Endothelial cell of umbilical vein (primary cell): ENCODE measurements around the gene TBC1D7. TPM values are rescaled to one million over a fixed set of nuclear protein-coding genes. Genes with fewer than 3 reads are reported as not detected.

Experiments used
- BruUV-seq: library from RNA; stranded (reverse); fragments of 400-500 nt; replicated peaks from 2 replicates; lab custom pipeline; 2021; lab: Mats Ljungman, UMichigan
- CTCF ChIA-PET: fragments of 300-600, 350-600 bp; sonication (Branson Sonifier 250); formaldehyde crosslinking; loops from one replicate; lab custom pipeline; 2021; ENCODE audit warnings: antibody characterized with exemption, inconsistent platforms; lab: Charles Lee
- POLR2A ChIA-PET: fragments of 300-600, 350-600 bp; sonication (Branson Sonifier 250); formaldehyde crosslinking; loops from one replicate; lab custom pipeline; 2021; ENCODE audit warnings: antibody characterized with exemption, inconsistent platforms; lab: Charles Lee
- DNase-seq: peaks from one replicate; pipeline ENCODE4 v3.0.0-alpha.2; 2011; ENCODE audit warnings: low read depth, low spot score
- FAIRE-seq: peaks from 2 replicates; lab custom pipeline; 2011; peaks lifted over from hg19 to GRCh38; lab: Jason Lieb, UNC
- H2AFZ ChIP-seq: 2 replicates; pipeline ENCODE4 v1.6.0; 2012; ENCODE audit warnings: low read depth, low read length, control low read depth, inconsistent platforms
- H3K27ac ChIP-seq: 2 replicates; pipeline ENCODE4 v1.5.1; 2011; ENCODE audit warnings: low read depth, mild to moderate bottlenecking, control low read depth, low read length, moderate library complexity; ENCODE audit not compliant: insufficient read depth
- H3K27me3 ChIP-seq, 2 experiments: 2 replicates each; pipeline versions ENCODE4 v1.6.0 to v1.6.1; 2011; ENCODE audit warnings: low read length in 2 of 2, mixed read lengths in 1 of 2; ENCODE audit not compliant: control insufficient read depth in 2 of 2, insufficient read depth in 2 of 2
- H3K36me3 ChIP-seq, 2 experiments: 2 replicates in 1 of 2; 3 replicates in 1 of 2; pipeline ENCODE4 v1.5.1; 2011; ENCODE audit warnings: low read length in 2 of 2, mild to moderate bottlenecking in 1 of 2, moderate library complexity in 1 of 2; ENCODE audit not compliant: control insufficient read depth in 2 of 2, insufficient read depth in 2 of 2; ENCODE audit errors: extremely low read depth in 1 of 2
- H3K4me1 ChIP-seq: 3 replicates; pipeline ENCODE4 v1.5.1; 2011; ENCODE audit warnings: mild to moderate bottlenecking, low read length; ENCODE audit not compliant: control insufficient read depth, insufficient read depth; ENCODE audit errors: extremely low read depth
- H3K4me2 ChIP-seq: 2 replicates; pipeline ENCODE4 v1.6.1; 2011; ENCODE audit warnings: low read length, control low read depth, mixed read lengths; ENCODE audit not compliant: insufficient read depth
- H3K4me3 ChIP-seq, 3 experiments: fragments of 200-600 bp in 1 of 3; sonication (generic), shearing (Covaris generic) in 1 of 3; replicated peaks in 1 of 3; 2 replicates each; pipeline ENCODE4 v1.5.1; 2011 to 2016; ENCODE audit warnings: control low read depth in 3 of 3, low read length in 3 of 3, mild to moderate bottlenecking in 2 of 3, inconsistent platforms in 1 of 3, low read depth in 1 of 3, moderate library complexity in 1 of 3; ENCODE audit not compliant: insufficient read depth in 1 of 3
- H3K79me2 ChIP-seq: 2 replicates; pipeline ENCODE4 v1.6.0; 2012; ENCODE audit warnings: low read length, inconsistent platforms; ENCODE audit not compliant: control insufficient read depth, insufficient read depth
- H3K9ac ChIP-seq: replicated peaks from 2 replicates; pipeline ENCODE3; 2011; ENCODE audit warnings: low read length, control low read depth; ENCODE audit not compliant: insufficient read depth; ENCODE audit errors: extremely low read depth
- H3K9me1 ChIP-seq: replicated peaks from 3 replicates; pipeline ENCODE4 v1.6.0; 2011; ENCODE audit warnings: mild to moderate bottlenecking, low read length; ENCODE audit not compliant: control insufficient read depth, insufficient read depth; ENCODE audit errors: extremely low read depth
- H3K9me3 ChIP-seq: replicated peaks from 2 replicates; pipeline ENCODE4 v1.5.1; 2012; ENCODE audit warnings: low read length, inconsistent platforms; ENCODE audit not compliant: control insufficient read depth, insufficient read depth
- H4K20me1 ChIP-seq: replicated peaks from 2 replicates; pipeline ENCODE3; 2011; ENCODE audit warnings: mild to moderate bottlenecking, low read length; ENCODE audit not compliant: control insufficient read depth, insufficient read depth; ENCODE audit errors: extremely low read depth
- CTCF ChIP-seq, 2 donors: IDR thresholded peaks; 1 replicate in 1 of 2; 2 replicates in 1 of 2; pipeline ENCODE4 v1.5.1; 2011; ENCODE audit warnings: low read length in 2 of 2, mild to moderate bottlenecking in 2 of 2, moderate library complexity in 2 of 2, control low read depth in 1 of 2, inconsistent platforms in 1 of 2, low read depth in 1 of 2; ENCODE audit not compliant: insufficient read depth in 1 of 2; ENCODE audit errors: extremely low read depth in 1 of 2
- EZH2 ChIP-seq: IDR thresholded peaks from 2 replicates; pipeline ENCODE4 v1.6.1; 2012; ENCODE audit warnings: borderline replicate concordance, low read depth, mild to moderate bottlenecking, moderate library complexity, low read length, inconsistent platforms; ENCODE audit not compliant: severe bottlenecking
- FOS ChIP-seq: IDR thresholded peaks from 2 replicates; pipeline ENCODE4 v1.6.1; 2011; ENCODE audit warnings: mild to moderate bottlenecking, low read length, moderate library complexity, borderline replicate concordance; ENCODE audit not compliant: insufficient read depth
- GATA2 ChIP-seq: IDR thresholded peaks from 2 replicates; pipeline ENCODE4 v1.7.0; 2011; ENCODE audit warnings: low read depth, mild to moderate bottlenecking, moderate library complexity, mixed read lengths, low read length; ENCODE audit not compliant: insufficient read length, insufficient read depth
- JUN ChIP-seq: IDR thresholded peaks from 2 replicates; pipeline ENCODE4 v1.6.1; 2011; ENCODE audit warnings: borderline replicate concordance, low read depth; ENCODE audit not compliant: insufficient read length, insufficient read depth
- MAX ChIP-seq: IDR thresholded peaks from 2 replicates; pipeline ENCODE4 v1.6.1; 2011; ENCODE audit not compliant: insufficient read depth, insufficient read length
- MYC ChIP-seq: IDR thresholded peaks from one replicate; pipeline ENCODE4 v1.6.1; 2011; ENCODE audit warnings: mild to moderate bottlenecking, low read depth, low read length
- POLR2A ChIP-seq: IDR thresholded peaks from 2 replicates; pipeline ENCODE4 v1.6.1; 2012; ENCODE audit warnings: low read depth, mild to moderate bottlenecking, control low read depth, low read length
- POLR2AphosphoS5 ChIP-seq: IDR thresholded peaks from 2 replicates; pipeline ENCODE4 v1.6.1; 2012; ENCODE audit warnings: low read depth, mild to moderate bottlenecking, control low read depth, low read length, moderate library complexity; ENCODE audit not compliant: insufficient read depth
- dilution Hi-C: fragments of 300-500 bp; cut with MboI; formaldehyde crosslinking; loops from one replicate; pipeline ENCODE4 v1.15.0; 2019; ENCODE audit warnings: low sequenced_read_pairs; ENCODE audit not compliant: extremely low pct_ligation_motif_present
- intact Hi-C: fragments of 100-400 bp; cut with micrococcal nuclease; formaldehyde crosslinking; loops from one replicate; pipeline ENCODE4 v1.10.0; 2022
- polyA plus RNA-seq, 4 experiments: library from polyadenylated mRNA; depleted of rRNA in 3 of 4; stranded (reverse) in 3 of 4; unstranded in 1 of 4; fragments of >200 nt; gene quantifications; 2 replicates each; pipeline versions ENCODE4 v1.2.1 to v1.2.3, GENCODE V29; 2011 to 2012; ENCODE audit warnings: missing spikeins in 1 of 4
- total RNA-seq: library from RNA; stranded (reverse); gene quantifications from 2 replicates; pipeline ENCODE4 v1.2.3, GENCODE V29; 2021

Gene TBC1D7
- total and polyA plus RNA-seq, 2 donors (not counting 3 experiments of a cell fraction or from before 2014, with no cell fraction given), result 26.6 to 28.1 TPM

GRCh38 chr6:13282393-13283069 lies 45.8 kb downstream of the TBC1D7 start:
- TF ChIP-seq CTCF (IDR thresholded peaks at IDR 0.05; ENCODE audit: extremely low read depth in 1 of 2, insufficient read depth in 1 of 2, low read depth in 1 of 2, low read length in 2 of 2) (no peak), MAX (no peak), POLR2AphosphoS5 (no peak), JUN (no peak), POLR2A (no peak), GATA2 (no peak), FOS (no peak), MYC (no peak), EZH2 (no peak)
- Histone ChIP-seq H3K27me3 (no peaks in the 10 kb centered on the region), H3K4me3 (no peak overlapping the region), H3K9me3 (no peaks in the 10 kb centered on the region), H3K27ac (no peak overlapping the region), H2AFZ (no peak overlapping the region), H3K4me1 (no peaks in the 10 kb centered on the region), H3K79me2 (no peaks in the 10 kb centered on the region), H4K20me1 (no peaks in the 10 kb centered on the region), H3K4me2 (no peak overlapping the region), H3K9ac (no peak overlapping the region), H3K9me1 (no peaks in the 10 kb centered on the region), H3K36me3 (no peaks in the 10 kb centered on the region)
- no TSS peak for BruUV-seq
- intact Hi-C loops (no loop called here), dilution Hi-C loops (no loop called here)
- DNase-seq, result no peak
- POLR2A ChIA-PET, result no interaction called here
- no peak for FAIRE-seq
- CTCF ChIA-PET, result interaction anchor here (0.6 kb wide), 1 partner anchor 9 kb away, joined by 4 read pairs; no protein-coding TSS in a partner anchor
